GM21423 (cell line): ENCODE measurements around the gene TIMM8B.
"Not testable (repeated sequence)": the region's sequence is repeated elsewhere in the genome, so short reads cannot be mapped to it uniquely, and the experiment has no call there.

Experiments
- ATAC-seq: cut with Tn5 transposase; IDR thresholded peaks from one replicate; pipeline ENCODE4 v1.9.1; 2021; ENCODE audit warnings: mild to moderate bottlenecking, moderate library complexity; ENCODE audit not compliant: unreplicated experiment

The TIMM8B gene, protein sequence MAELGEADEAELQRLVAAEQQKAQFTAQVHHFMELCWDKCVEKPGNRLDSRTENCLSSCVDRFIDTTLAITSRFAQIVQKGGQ

DNA sequence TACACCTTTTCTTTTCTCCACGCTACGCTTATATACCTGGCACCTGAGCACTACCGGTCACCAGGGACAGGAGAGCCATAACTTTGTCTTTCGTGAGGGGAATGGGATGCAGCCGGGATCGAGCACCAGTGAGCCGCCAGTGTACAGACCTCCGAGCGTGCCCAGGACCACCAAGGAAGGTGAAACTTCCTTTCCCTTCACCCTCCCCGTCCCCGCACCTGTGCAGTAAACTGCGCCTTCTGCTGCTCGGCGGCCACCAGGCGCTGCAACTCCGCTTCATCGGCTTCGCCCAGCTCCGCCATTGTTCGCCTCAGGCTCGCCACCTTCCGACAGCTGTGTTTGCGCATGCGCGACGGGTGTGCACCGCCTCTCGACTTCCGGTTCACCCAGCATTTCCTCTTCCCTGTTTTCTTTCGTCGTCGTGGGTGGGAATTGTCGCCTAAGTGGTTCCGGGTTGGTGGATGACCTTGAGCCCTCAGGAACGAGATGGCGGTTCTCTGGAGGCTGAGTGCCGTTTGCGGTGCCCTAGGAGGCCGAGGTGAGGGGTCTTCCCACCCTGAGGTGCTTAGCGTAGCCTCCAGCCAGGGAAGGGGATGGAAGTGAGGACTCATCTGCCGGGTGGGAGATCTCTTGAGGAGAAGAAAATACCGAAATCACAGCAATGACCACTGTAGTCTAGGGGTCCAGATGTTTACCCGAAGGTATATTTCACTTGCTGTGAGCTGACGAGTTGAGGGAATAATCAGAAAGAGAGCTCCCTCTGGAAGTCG lies at the start of gene TIMM8B, which contains the start of gene SDHD:
Gene TIMM8B (minus strand): TSS at position 335 of the 770 bp plus-strand sequence. CDS start 33 bp downstream, at position 302.
Gene SDHD (plus strand): TSS at position 452 of the 770 bp plus-strand sequence. CDS start 35 bp downstream, at position 487.
- ATAC-seq, result peak; percentile 92

DNA sequence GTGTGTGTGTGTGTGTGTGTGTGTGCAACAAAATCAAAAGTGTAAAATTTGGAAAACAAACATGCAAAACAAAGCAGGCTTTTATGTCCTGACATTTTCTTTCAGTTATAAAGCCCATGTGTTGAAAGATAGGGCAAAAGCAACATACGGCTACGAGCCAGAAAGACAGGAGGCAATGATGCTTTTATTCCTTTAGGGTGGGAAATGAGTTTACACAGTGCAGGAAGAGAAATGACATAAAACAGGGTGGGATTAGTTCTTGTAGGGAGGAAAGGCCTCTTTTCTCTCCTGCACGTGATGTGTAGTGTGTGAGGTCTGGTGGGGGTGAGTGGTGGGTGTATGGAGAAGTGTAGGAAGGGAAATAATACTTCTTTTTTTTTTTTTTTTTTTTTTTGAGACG lies 47.9 kb upstream of the TIMM8B start:
- ATAC-seq, result no peak

DNA sequence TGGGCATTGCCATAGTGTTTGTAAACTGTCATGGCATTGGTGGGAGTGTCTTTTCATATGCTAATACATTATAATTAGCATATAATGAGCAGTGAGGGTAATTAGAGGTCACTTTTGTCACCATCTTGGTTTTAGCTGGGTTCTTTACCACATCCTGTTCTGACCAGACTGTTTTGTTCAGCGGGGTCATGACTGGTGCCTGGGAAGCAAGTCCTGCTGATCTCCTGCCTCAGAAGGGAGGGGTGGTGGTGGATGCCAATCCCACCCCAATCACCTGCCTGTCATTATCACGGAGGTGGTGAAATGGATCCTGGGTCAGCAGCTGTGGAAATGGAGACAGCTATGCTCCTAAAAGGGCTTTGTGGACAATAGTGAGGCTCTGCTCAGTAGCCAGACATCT lies 46.2 kb upstream of the TIMM8B start:
- no peak for ATAC-seq

DNA sequence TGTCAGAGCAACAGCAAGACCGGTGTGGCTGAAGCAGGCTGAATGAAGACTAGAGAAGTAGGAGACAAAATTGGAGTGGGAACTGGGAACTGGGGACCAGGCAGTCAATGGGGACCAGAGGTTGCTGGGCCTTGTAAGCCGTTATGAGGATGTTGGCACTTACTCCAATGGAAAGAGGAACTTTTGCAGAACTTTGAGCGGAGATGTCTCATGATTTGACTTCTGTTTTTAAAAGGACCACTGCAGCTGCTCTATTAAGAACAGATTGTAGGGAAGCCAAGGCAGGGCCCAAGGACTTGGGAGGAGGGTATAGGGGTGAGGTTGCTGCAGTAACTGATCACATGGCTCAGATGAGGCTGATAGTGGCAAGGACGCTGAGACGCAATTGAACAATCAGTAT lies 43.1 kb upstream of the TIMM8B start:
- ATAC-seq, result no peak

DNA sequence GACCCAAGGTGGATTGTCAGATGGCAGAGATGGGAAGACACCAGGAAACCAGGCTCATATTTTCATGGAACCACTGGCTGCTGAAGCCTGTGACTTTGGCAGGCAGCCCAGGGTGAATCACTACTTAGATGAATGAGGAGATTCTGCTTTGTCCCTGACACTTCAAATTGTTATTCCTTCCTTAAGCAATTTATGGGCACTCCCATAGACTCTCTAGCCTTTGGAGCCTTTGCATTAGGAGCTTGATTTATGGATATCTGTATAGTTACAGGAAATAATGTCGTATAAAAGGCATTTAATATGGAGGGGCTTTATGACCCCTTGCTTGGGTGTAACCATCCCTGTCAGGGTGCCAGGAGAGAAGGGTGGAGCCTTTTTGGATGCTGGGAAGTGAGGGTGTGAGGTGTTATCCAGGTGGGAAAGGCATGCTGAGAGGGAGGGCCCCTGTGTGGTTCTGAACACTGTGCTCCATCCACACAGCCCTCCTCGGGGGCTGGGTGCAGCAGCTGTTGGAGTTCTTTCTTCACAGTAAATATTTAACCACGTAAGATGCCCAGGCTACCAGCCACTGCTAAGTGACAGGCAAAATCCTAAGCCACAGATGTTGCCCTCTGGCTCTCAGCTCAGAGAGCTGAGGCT lies 42.0 kb upstream of the TIMM8B start:
- ATAC-seq, result no peak

DNA sequence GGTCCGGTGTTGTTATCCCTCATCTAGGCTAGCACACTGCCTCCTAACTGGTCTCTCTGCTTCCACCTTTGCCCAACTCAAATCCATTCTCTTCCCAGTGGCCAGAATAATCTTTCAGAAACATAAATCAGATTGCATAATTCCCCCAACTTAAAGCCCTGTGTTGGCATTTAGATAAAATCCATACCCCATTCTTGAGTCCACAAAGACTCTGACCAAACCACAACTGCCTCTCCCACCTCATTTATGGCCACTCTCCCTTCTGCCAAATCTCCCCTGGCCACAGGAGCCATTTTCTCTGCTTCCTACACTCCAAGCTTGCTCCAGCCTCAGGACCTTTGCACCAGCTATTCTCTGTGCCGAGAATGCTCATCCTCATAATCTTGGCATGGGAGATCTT lies 40.5 kb upstream of the TIMM8B start:
- no peak for ATAC-seq

DNA sequence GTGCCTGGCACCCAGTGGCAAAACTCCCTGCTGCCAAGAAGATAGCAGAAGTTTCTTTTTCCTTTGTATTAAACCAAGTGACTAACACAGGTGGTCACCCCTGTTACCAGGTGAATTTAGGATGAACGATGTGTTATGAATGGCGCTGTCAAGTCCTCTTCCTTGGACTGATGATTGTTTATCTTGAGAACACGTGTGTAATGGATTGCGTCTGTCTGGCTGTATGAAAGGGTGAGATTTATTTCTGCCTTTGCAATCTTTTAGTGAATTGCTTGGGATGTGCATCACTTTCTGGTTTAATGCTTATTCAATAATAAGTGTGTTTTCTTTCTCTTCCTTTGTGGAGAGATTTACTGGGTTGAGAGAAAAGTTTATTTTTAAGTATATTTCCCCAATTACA lies 36.6 kb upstream of the TIMM8B start:
- ATAC-seq, result no peak

DNA sequence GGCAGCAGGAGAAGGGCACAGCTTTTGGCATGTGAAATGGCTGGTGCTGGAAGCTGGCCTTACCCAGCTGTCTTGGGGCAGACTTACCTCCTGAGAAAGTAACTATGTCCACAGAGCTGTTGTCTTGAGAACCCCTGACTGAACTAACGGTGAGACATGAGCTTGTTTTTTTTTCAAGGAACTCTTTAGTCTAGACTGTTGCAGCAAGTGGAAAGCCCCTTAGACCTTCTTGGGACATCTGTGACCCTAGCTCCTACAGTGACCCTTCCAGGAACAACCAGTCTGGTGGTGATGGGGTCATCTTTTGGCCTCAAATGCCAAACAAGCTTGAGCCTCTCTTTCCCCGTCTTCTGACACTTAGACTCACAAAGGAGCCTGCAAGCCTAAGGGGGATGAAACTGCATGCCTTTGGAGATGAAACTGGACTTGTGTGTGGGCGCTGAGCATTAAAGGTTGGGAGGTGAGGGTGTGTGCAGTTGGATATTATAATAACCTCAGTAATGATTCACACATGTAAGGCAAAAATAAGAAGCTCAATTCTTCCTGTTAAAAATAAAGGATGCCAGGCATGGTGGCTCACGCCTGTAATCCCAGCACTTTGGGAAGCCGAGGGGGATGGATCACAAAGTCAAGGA lies 35.5 kb upstream of the TIMM8B start:
- no peak for ATAC-seq

DNA sequence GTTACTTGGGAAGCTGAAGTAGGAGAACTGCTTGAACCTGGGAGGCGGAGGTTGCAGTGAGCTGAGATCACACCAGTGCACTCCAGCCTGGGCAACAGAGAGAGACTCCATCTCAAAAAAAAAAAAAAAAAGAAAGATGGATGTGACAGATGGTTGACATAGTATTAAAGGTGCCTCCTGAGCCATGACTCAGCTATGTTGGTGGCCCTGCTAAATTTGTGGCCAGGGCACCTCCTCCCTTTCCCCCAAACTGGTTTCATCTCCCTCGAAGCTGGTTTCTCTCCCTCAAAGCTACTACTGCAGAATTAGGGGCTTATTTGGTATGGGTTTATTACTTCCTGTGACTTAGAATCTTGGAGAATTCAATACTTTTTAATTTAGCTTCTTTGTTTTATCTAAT lies 31.6 kb upstream of the TIMM8B start:
- ATAC-seq, result no peak

DNA sequence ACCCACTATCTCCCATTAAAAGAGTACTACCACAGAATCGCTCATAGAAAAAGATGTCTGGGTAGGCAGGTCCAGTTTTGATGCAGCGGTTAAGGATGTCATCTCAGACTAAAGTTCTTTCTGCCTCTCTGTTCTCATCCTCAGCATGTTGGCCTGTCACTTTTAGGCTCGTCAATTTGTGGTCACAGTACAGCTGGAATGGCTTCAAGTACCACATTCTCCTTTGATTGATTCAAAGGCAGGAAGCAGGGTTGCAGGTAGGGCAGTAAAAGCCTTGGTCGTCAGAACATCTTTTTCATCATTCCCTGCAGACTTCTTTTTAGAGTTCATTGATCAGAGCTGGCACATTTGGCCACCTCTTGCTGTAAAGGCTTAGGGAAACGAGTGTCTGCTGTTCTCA lies 28.8 kb upstream of the TIMM8B start:
- ATAC-seq, result no peak

DNA sequence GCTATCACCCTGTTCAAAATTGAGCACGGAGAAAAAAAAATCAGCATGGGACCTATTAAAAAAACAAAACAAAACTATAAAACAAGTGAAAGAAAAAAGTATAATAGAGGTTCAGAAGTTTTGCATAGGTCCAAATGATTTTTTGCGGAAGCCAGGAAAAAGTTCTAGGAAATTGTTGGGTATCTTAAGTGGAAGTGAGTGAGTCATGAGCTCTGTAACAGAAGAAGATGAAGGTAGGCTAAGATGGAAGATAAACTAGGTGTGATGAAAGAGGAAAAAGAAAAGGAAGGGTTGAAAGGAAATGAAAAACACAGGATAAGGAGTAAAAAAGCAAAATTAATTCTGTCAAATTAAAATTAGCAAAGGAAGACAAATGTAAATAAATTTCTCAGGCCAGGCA lies 27.9 kb upstream of the TIMM8B start:
- ATAC-seq, result no peak

DNA sequence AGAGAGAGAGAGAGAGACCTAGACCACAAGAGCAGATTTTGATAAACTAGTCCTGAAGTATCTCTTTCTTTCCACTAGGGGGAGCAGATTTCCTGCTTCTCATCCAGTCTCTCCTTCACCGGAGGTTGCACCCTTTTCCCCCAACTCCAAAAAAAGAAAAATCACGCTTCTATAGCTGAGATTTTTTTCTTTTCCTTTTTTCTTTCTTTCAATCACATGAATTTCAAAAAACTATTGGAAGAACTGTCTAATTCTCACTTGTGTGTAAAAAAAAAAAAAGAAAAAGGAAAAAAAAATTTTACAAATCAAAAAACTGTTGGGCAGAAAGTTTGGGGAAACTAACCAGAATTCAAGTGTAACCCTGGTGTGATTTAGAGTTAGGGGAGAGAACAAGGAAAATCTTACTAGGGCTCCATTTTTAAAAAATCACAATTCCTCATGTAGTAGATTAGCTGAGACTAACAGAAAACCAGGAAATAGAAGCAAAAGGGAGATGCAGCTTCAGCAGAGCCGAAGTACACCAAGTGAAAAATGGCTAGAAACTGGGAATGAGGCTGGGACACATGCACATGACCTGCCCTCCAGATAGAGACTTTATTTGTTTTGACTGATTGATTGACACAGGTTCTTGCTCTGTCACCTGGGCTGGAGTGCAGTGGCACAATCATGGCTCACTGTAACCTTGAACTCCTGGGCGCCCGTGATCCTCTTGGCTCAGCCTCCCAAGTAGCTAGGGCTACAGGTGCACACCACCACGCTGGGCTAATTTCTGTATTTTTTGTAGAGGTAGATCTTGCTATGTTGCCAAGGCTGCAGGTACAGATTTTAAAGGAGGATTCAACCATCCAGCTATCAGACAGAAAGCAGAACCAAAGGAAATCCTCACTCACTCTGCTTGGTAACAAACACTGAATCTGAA lies 27.2 kb upstream of the TIMM8B start:
- no peak for ATAC-seq

DNA sequence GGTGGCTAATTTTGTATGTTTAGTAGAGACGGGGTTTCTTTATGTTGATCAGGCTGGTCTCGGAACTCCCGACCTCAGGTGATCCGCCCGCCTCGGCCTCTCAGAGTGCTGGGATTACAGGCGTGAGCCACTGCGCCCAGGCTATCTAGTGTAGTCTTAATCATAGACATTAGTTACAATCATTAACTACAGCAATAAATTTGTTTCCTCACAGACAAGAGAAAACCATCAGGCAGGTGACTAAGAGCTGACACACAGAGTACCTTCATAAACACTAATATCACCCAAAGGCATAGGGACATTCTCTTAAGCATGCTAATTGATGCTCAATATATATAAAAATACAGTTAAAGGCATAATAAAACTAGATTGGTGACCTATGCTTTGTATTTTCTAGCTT lies 19.5 kb upstream of the TIMM8B start:
- ATAC-seq, result no peak

DNA sequence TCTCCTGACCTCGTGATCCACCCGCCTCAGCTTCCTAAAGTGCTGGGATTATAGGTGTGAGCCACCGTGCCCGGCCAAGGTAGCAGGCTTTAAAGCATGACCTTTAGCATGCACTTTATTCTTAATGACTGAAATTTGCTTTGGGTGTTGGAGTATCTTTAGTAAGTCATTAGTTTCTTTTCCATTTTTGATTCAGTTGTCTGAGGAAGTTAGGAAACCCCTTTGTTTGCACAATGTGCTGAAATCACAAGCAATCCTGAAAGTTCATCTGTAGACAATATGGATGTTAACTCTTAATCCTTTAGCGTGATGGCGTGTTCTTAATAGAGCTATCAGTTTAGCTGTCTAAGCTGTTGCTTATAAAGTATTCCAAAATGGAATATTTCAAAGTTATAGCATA lies 16.9 kb upstream of the TIMM8B start:
- no peak for ATAC-seq

DNA sequence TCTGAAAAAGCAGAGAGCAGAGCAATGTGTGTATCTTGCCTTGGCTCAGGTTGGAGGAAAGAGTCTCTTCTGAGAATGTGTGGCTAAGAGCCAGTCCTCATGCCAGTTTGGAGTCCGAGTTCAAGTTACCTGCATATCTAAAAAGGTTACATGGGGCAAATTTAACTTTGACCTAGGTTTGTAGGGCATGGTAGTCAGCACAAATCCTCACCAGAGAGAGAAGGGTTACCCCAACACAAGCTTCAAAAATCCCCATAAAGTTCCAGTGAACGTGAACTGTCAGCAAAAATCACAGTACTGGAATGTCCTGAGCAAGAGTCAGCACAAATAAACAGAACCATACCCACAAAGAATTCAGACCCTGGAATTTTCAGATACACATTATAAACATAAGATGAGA lies 13.9 kb upstream of the TIMM8B start:
- no peak for ATAC-seq

DNA sequence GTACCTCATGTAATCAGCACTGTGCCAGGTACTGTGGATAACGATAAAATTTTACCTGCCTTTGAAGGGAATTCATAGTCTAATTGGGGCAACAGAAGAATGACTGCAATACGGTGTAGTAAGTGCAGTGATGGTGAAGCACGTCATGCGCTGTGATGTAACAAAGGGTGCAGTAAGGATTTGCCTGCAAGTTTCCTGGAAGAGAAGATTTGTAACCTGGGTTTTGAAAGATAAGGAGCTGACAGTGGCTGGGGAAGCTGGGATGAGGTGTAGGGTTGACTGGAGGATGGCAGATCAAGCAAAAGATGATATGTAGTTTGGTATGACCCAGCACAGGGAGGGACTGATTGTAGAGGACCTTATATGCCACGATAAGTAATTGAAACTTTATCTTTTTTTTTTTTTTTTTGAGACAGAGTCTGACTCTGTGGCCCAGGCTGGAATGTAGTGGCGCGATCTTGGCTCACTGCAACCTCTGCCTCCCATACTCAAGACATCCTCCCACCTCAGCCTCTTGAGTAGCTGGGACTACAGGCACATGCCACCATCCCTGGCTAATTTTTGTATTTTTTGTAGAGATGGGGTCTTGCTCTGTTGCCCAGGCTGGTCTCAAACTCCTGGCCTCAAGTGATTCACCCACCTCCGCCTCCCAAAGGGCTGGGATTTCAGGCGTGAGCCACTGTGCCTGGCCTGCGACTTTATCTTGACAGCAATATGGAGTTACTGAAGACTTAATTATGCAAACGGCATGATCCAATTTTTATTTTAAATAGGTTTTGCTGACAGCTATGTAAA lies 11.4 kb upstream of the TIMM8B start:
- no peak for ATAC-seq

DNA sequence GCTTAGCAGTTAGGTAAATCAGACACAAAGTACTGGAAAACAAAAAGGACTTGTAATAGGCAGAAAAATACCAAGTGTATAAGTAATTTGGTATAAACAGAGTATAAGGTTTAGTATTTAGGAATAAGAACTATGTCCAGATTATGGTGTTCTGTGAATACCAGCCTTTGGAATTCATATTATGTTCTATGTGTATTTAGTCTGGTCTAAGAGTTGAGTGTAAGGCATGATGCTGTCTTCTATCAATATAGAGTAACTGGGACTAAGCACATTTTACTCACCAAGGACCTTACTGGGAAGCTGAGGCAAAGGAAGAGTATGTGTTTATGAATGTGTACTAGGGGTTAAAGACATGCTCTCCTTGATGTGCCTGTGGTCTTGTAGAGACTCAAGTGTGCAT lies 9.6 kb upstream of the TIMM8B start:
- no peak for ATAC-seq

DNA sequence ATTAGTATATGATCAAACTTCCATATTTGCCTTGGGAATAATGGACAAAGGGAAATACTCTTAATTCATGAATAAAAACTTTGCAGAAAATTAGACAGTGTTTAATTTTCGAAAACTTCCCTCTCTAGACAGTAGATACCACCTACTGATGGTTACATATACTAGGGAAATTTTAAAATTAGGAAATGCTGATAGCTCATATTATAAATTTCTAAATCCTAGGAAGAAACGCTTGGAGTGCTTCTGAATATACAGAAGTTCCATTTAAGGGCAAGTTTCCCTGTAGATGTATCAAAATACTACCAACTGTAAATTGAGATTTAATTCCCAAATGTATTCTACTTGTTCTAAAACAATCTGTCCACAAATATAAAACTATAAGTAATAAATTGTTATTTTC lies 8.7 kb upstream of the TIMM8B start:
- ATAC-seq, result not testable (repeated sequence)

DNA sequence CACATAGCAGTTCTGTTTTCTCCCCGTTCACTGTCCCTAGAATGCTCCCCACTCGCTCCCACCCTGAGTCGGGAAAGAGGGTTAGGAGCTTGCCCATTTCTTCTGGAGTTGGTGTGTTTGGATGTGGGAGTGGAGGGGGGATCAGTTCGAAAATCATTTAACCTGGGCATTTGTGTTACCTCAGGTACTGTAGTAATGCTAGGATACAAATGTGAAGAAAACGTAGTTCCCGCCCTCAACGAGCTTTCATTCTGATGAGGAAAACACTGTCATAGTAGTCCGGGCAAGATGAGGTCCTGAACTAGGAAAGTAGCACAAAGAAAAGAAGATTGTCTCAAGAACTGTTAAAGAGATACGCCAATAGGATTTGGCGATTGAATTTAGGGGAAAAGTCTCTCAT lies 656 bp upstream of the TIMM8B start:
- no peak for ATAC-seq

DNA sequence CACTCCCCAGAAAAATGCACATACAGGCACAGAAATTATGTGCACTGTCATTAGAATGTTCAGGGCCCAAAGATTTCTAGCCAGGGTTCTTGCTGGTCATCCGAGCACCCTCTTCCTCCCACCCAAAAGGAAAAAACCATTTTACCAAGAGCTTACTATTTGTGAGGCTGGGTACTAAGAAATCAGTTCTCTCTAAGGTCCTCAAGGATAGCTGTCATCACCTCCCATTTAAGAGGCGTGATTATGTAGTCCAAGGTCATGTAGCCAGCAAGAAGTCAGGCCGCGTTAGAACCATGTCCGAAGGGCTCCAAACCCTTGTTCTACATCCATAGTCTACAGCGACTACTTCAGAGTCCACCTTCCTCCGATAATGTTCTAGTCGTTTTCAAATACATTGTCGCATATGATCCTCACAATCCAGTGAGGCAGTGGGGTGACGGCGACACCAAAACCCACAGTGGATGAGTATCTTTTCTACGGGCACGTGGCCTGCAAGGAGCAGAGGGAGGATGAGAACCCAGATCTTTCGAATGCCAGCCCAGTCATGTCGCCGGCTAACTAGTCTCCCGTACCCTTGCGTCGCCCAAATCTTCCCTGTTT lies 634 bp downstream of the TIMM8B start:
- ATAC-seq, result peak; percentile 28
